K562 (cell line): ENCODE results near the gene MAPKAPK3. TPM values are rescaled to one million over a fixed set of nuclear protein-coding genes. Genes with fewer than 3 reads are reported as not detected.

Source experiments
- ADNP ChIP-seq: fragments of 200-800 bp; sonication (Bioruptor generic); IDR thresholded peaks from 2 replicates; pipeline ENCODE4 v1.6.1; 2016; ENCODE audit warnings: missing genetic modification characterization, missing compliant biosample characterization
- DACH1 ChIP-seq: fragments of 450-650 bp; IDR thresholded peaks from 2 replicates; pipeline ENCODE4 v1.6.1; 2018; ENCODE audit not compliant: partially characterized antibody
- ELF4 ChIP-seq: fragments of 450-650 bp; formaldehyde crosslinking; IDR thresholded peaks from 2 replicates; pipeline ENCODE4 v1.4.0; 2022; ENCODE audit warnings: missing genetic modification characterization
- PHTF2 ChIP-seq: fragments of 250-450 bp; sonication (Bioruptor Pico); IDR thresholded peaks from 2 replicates; pipeline ENCODE4 v1.5.0; 2021; ENCODE audit warnings: mild to moderate bottlenecking
- SAP30 ChIP-seq: fragments of 200-600 bp; sonication (generic); IDR thresholded peaks from 2 replicates; pipeline ENCODE4 v1.6.1; 2012; ENCODE audit warnings: borderline replicate concordance, low read depth, mild to moderate bottlenecking, moderate library complexity, low read length, control low read depth, inconsistent platforms; ENCODE audit not compliant: insufficient read depth, poor library complexity, severe bottlenecking
- SREBF2 ChIP-seq: sonication (generic); formaldehyde crosslinking; IDR thresholded peaks from 2 replicates; pipeline ENCODE4 v1.4.0; 2020; ENCODE audit warnings: mild to moderate bottlenecking, missing genetic modification reagents
- SRSF7 ChIP-seq: fragments of 200-400 bp; formaldehyde crosslinking; optimal IDR thresholded peaks from 2 replicates; pipeline ENCODE3; 2017; ENCODE audit warnings: mild to moderate bottlenecking, low read depth, low read length
- YBX1 ChIP-seq: fragments of 450-650 bp; IDR thresholded peaks from 2 replicates; pipeline ENCODE4 v1.7.1; 2016; ENCODE audit warnings: mild to moderate bottlenecking
- ZC3H4 ChIP-seq: sonication (generic); formaldehyde crosslinking; IDR thresholded peaks from 2 replicates; pipeline ENCODE4 v1.9.0; 2021; ENCODE audit warnings: missing genetic modification reagents, borderline replicate concordance
- ZNF282 ChIP-seq: sonication (generic); formaldehyde crosslinking; IDR thresholded peaks from 2 replicates; pipeline ENCODE4 v1.8.1; 2023; ENCODE audit warnings: missing genetic modification reagents
- ZNF780A ChIP-seq: fragments of 250-450 bp; sonication (Bioruptor Pico); IDR thresholded peaks from 2 replicates; pipeline ENCODE4 v1.5.0; 2021; ENCODE audit warnings: mild to moderate bottlenecking
- polyA plus RNA-seq, 8 experiments: library from polyadenylated mRNA; depleted of rRNA in 4 of 8; stranded (reverse) in 5 of 8; unstranded in 3 of 8; fragments of >200 nt; fragmentation: Nextera tagmentation in 2 of 8; fragmentation: Illumina TruSeq in 1 of 8; extraction: Ambion mirVana in 2 of 8; extraction: Trizol in 1 of 8; gene quantifications; 2 replicates each; pipeline versions ENCODE4 v1.2.1 to v1.2.3, GENCODE V29; 2011 to 2014; ENCODE audit warnings: inconsistent platforms in 1 of 8, missing spikeins in 1 of 8
- total RNA-seq, 7 experiments: library from RNA; depleted of rRNA in 6 of 7; stranded (reverse); fragments of >200 nt in 6 of 7; fragmentation: Illumina TruSeq in 2 of 7; extraction: Trizol in 2 of 7; gene quantifications; 2 replicates each; pipeline versions ENCODE4 v1.2.1 to v1.2.3, GENCODE V29; 2011 to 2021; ENCODE audit warnings: low replicate concordance in 1 of 7
- TF ChIP-seq, protein P1 (sequence below): sonication (generic); formaldehyde crosslinking; IDR thresholded peaks from 2 replicates; pipeline ENCODE4 v1.9.0; 2022; ENCODE audit warnings: mild to moderate bottlenecking, missing genetic modification reagents
- TF ChIP-seq, protein P2 (sequence below): sonication (generic); formaldehyde crosslinking; IDR thresholded peaks from 2 replicates; pipeline ENCODE4 v1.8.0; 2022; ENCODE audit warnings: mild to moderate bottlenecking, missing genetic modification reagents
- TF ChIP-seq, protein P3 (sequence below): fragments of 450-650 bp; IDR thresholded peaks from 2 replicates; pipeline ENCODE4 v1.6.1; 2018; ENCODE audit warnings: mild to moderate bottlenecking, low read depth; ENCODE audit not compliant: partially characterized antibody
- TF ChIP-seq, protein P4 (sequence below): fragments of 200-400 bp; formaldehyde crosslinking; IDR thresholded peaks from 2 replicates; pipeline ENCODE4 v1.6.1; 2017; ENCODE audit warnings: mild to moderate bottlenecking, low read depth, low read length, moderate library complexity

MAPKAPK3 gene
- total and polyA plus RNA-seq, 9 of the 15 experiments (the other 6 are each of a cell fraction or from before 2014, with no cell fraction given), result 8.0 to 56.4 (median 41.2) TPM

DNA sequence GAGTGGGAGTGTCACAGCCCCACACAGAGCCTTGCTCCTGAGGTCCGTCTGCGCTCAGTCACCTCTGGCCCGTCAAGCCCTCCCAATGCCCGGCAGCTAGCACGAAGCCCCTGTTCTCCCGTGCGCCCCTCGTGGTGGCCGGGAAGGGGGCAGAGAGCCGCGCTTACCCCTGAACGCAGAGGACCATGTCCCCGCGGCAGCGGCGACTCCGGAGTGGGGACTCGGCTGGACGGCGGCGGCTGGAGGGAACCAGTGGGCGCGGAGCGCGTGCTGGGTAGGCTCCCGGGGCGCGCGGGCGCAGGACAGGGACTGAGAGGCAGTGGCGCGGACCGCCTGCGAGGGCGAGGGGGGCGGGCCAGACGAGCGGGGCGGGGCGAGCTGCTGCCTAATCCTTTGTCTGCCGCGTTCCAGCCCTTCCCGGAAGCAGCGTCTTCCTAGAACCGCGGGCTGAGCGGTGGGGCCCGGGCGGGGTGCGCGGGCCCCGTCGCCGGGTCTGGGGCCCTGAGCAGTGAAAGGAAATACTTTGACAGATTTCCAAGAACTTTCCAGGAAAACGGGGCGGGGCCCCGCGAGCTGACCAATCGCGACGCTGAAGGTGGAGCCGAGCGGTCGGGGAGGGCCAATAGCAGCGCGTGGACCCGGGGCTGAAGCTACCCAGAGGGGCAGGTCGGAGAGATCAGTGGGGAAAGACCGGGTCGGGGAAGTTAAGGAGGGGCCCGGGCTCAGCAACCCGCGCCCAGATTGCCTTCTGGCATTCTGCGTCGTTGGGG lies 5.3 kb upstream of the MAPKAPK3 start, which contains the start of gene CISH (continued):
- TF ChIP-seq, protein P1, sequence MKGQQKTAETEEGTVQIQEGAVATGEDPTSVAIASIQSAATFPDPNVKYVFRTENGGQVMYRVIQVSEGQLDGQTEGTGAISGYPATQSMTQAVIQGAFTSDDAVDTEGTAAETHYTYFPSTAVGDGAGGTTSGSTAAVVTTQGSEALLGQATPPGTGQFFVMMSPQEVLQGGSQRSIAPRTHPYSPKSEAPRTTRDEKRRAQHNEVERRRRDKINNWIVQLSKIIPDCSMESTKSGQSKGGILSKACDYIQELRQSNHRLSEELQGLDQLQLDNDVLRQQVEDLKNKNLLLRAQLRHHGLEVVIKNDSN, result no peak
- TF ChIP-seq PHTF2 (CRISPR knock-in tag) (no peak), ZNF780A (CRISPR knock-in tag) (no peak), ADNP (tag) (no peak), SAP30 (no peak), SRSF7 (no peak), ELF4 (CRISPR knock-in tag) (no peak), SREBF2 (CRISPR knock-in tag) (no peak), ZC3H4 (CRISPR knock-in tag) (no peak), DACH1 (no peak), YBX1 (no peak), ZNF282 (CRISPR knock-in tag) (no peak)
- TF ChIP-seq, protein P2, sequence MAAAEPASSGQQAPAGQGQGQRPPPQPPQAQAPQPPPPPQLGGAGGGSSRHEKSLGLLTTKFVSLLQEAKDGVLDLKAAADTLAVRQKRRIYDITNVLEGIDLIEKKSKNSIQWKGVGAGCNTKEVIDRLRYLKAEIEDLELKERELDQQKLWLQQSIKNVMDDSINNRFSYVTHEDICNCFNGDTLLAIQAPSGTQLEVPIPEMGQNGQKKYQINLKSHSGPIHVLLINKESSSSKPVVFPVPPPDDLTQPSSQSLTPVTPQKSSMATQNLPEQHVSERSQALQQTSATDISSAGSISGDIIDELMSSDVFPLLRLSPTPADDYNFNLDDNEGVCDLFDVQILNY, result no peak
- TF ChIP-seq, protein P3, sequence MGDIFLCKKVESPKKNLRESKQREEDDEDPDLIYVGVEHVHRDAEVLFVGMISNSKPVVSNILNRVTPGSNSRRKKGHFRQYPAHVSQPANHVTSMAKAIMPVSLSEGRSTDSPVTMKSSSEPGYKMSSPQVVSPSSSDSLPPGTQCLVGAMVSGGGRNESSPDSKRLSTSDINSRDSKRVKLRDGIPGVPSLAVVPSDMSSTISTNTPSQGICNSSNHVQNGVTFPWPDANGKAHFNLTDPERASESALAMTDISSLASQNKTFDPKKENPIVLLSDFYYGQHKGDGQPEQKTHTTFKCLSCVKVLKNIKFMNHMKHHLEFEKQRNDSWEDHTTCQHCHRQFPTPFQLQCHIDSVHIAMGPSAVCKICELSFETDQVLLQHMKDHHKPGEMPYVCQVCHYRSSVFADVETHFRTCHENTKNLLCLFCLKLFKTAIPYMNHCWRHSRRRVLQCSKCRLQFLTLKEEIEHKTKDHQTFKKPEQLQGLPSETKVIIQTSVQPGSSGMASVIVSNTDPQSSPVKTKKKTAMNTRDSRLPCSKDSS, result no peak
- TF ChIP-seq, protein P4, sequence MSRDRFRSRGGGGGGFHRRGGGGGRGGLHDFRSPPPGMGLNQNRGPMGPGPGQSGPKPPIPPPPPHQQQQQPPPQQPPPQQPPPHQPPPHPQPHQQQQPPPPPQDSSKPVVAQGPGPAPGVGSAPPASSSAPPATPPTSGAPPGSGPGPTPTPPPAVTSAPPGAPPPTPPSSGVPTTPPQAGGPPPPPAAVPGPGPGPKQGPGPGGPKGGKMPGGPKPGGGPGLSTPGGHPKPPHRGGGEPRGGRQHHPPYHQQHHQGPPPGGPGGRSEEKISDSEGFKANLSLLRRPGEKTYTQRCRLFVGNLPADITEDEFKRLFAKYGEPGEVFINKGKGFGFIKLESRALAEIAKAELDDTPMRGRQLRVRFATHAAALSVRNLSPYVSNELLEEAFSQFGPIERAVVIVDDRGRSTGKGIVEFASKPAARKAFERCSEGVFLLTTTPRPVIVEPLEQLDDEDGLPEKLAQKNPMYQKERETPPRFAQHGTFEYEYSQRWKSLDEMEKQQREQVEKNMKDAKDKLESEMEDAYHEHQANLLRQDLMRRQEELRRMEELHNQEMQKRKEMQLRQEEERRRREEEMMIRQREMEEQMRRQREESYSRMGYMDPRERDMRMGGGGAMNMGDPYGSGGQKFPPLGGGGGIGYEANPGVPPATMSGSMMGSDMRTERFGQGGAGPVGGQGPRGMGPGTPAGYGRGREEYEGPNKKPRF, result no peak
